Astrocyte (in vitro differentiated cells and primary cell): Measurements from ENCODE around the gene PLPP4. TPM values are rescaled to one million over a fixed set of nuclear protein-coding genes. Genes with fewer than 3 reads are reported as not detected.
A peak's percentile ranks its signal among the peaks of the same experiment; 100 is the strongest.

Experiments
- DNase-seq: peaks from one replicate; pipeline ENCODE4 v3.0.0-alpha.2; 2010; ENCODE audit warnings: low read depth
- FAIRE-seq: peaks from 2 replicates; lab custom pipeline; 2011; peaks lifted over from hg19 to GRCh38; lab: Jason Lieb, UNC
- H2AFZ ChIP-seq: 2 replicates; pipeline ENCODE4 v1.6.0; 2012; ENCODE audit warnings: low read depth, low read length, inconsistent platforms
- H3K27ac ChIP-seq: 2 replicates; pipeline ENCODE4 v1.5.1; 2011; ENCODE audit warnings: low read depth, low read length, inconsistent platforms
- H3K27me3 ChIP-seq: 2 replicates; pipeline ENCODE4 v1.6.0; 2011; ENCODE audit warnings: low read length, inconsistent platforms; ENCODE audit not compliant: insufficient read depth
- H3K36me3 ChIP-seq: 2 replicates; pipeline ENCODE4 v1.5.1; 2011; ENCODE audit warnings: low read length, inconsistent platforms; ENCODE audit not compliant: insufficient read depth
- H3K4me1 ChIP-seq: 2 replicates; pipeline ENCODE4 v1.5.1; 2011; ENCODE audit warnings: low read length, inconsistent platforms; ENCODE audit not compliant: insufficient read depth
- H3K4me2 ChIP-seq: 2 replicates; pipeline ENCODE4 v1.6.0; 2012; ENCODE audit warnings: low read length, inconsistent platforms
- H3K4me3 ChIP-seq: 2 replicates; pipeline ENCODE4 v1.5.1; 2011; ENCODE audit warnings: low read depth, mild to moderate bottlenecking, low read length, inconsistent platforms; ENCODE audit not compliant: insufficient read depth
- H3K79me2 ChIP-seq: 2 replicates; pipeline ENCODE4 v1.6.0; 2012; ENCODE audit warnings: mild to moderate bottlenecking, low read length, inconsistent platforms; ENCODE audit not compliant: insufficient read depth
- H3K9ac ChIP-seq: 2 replicates; pipeline ENCODE4 v1.6.0; 2012; ENCODE audit warnings: mild to moderate bottlenecking, low read length, inconsistent platforms
- H3K9me3 ChIP-seq: 2 replicates; pipeline ENCODE4 v1.5.1; 2012; ENCODE audit warnings: low read depth, mild to moderate bottlenecking, low read length, inconsistent platforms; ENCODE audit not compliant: insufficient read depth
- H4K20me1 ChIP-seq: 2 replicates; pipeline ENCODE4 v1.6.0; 2012; ENCODE audit warnings: low read length, inconsistent platforms; ENCODE audit not compliant: insufficient read depth
- H3K27ac Mint-ChIP-seq: one replicate; pipeline ENCODE4 v1.8.0; 2021; ENCODE audit warnings: mild to moderate bottlenecking, mixed read lengths; ENCODE audit not compliant: unreplicated experiment
- H3K27me3 Mint-ChIP-seq: one replicate; pipeline ENCODE4 v1.8.0; 2021; ENCODE audit warnings: low read depth, mixed read lengths; ENCODE audit not compliant: unreplicated experiment
- H3K36me3 Mint-ChIP-seq: one replicate; pipeline ENCODE4 v1.8.0; 2021; ENCODE audit warnings: low read depth, mixed read lengths; ENCODE audit not compliant: unreplicated experiment
- H3K4me1 Mint-ChIP-seq: one replicate; pipeline ENCODE4 v1.8.0; 2021; ENCODE audit warnings: low read depth, mixed read lengths; ENCODE audit not compliant: unreplicated experiment
- H3K4me3 Mint-ChIP-seq: one replicate; pipeline ENCODE4 v1.8.0; 2021; ENCODE audit warnings: mild to moderate bottlenecking, moderate library complexity, mixed read lengths; ENCODE audit not compliant: unreplicated experiment
- H3K9me3 Mint-ChIP-seq: one replicate; pipeline ENCODE4 v1.8.0; 2021; ENCODE audit warnings: mild to moderate bottlenecking, mixed read lengths; ENCODE audit not compliant: unreplicated experiment
- EZH2 ChIP-seq: IDR thresholded peaks from 2 replicates; pipeline ENCODE4 v1.6.1; 2012; ENCODE audit warnings: mild to moderate bottlenecking, low read length, inconsistent platforms; ENCODE audit not compliant: insufficient read depth
- total RNA-seq: library from RNA; stranded (reverse); gene quantifications from 2 replicates; pipeline ENCODE4 v1.2.1, GENCODE V29; 2021
- TF ChIP-seq, protein P1 (sequence below): IDR thresholded peaks from 2 replicates; pipeline ENCODE4 v1.5.1; 2011; ENCODE audit warnings: low read depth, mild to moderate bottlenecking, inconsistent platforms, low read length, moderate library complexity; ENCODE audit not compliant: insufficient read depth

Gene PLPP4
- total RNA-seq, 1 donor from 2014 or later: 44.1 TPM

DNA sequence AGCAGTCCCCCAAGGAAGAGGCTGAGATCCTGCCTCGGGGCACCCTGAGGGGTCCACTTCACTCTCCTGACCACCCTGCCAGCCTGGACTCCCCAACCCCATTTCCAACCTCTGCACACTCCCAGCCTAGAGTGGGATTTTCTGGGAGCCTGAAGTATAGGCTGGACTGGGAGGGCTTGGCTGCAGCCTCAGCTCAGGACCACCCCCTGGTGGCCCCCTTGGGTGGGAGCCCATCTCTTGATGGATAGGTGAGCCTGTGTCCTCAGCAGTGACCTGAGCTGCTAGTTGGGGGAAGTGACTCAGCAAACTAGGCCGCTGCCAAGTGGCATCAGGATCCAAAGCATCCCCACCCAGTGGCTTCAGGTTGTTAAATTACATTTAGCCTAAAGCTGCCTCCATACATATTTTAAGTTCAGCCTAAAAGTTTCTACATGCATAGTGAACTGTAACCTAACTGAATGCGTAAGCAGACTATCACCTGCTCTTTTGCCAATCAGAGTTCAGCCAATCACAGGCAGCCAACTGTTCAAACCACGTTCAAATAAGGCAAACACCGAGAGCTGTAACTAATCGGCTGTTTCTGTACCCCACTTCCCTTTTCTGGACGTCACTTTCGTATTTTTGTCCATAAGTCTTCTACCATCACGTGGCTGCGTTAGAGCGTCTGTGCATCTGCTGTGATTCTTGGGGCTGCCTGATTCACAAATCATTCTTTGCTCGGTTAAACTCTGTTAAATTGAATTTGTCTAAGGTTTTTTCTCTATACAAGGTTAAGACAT is 144.0 kb downstream of the PLPP4 start:
- FAIRE-seq: no peak
- no peaks in the 10 kb centered on the region for H3K9me3 Mint-ChIP-seq

DNA sequence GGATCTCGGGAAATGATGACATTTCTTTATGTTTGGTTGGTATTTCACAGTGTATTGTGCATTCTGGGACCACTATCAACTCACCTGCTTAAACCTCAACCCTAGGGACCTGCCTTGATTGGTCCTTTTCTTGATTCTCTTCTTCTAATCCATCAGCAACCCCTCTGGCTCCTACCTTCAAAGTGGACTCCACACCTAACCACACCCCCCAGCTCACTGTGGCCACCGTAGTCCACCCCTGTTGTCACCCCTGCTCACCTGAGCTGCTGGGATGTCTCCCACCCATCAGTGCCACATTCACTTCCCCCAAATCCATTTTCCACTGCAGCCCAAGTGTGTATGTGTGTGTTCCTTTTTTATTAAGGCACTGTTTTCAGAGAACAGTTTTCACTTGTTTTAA is 145.0 kb downstream of the PLPP4 start:
- no peak overlapping the region for H2AFZ ChIP-seq
- H3K4me1 ChIP-seq: peaks cover 3% of the 10 kb centered on the region
- no peaks in the 10 kb centered on the region for H4K20me1 ChIP-seq
- Mint-ChIP-seq H3K36me3 (peaks cover 6% of the 10 kb centered on the region), H3K4me1 (peaks cover 9% of the 10 kb centered on the region), H3K4me3 (no peak overlapping the region), H3K27ac (no peak overlapping the region), H3K27me3 (peaks cover 8% of the 10 kb centered on the region), H3K9me3 (peaks cover 2% of the 10 kb centered on the region)
- DNase-seq (no peak), FAIRE-seq (no peak)
- TF ChIP-seq, protein P1, sequence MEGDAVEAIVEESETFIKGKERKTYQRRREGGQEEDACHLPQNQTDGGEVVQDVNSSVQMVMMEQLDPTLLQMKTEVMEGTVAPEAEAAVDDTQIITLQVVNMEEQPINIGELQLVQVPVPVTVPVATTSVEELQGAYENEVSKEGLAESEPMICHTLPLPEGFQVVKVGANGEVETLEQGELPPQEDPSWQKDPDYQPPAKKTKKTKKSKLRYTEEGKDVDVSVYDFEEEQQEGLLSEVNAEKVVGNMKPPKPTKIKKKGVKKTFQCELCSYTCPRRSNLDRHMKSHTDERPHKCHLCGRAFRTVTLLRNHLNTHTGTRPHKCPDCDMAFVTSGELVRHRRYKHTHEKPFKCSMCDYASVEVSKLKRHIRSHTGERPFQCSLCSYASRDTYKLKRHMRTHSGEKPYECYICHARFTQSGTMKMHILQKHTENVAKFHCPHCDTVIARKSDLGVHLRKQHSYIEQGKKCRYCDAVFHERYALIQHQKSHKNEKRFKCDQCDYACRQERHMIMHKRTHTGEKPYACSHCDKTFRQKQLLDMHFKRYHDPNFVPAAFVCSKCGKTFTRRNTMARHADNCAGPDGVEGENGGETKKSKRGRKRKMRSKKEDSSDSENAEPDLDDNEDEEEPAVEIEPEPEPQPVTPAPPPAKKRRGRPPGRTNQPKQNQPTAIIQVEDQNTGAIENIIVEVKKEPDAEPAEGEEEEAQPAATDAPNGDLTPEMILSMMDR: no peak
- no peak for TF ChIP-seq EZH2
- H3K4me3 ChIP-seq: no peak overlapping the region
- no peaks in the 10 kb centered on the region for H3K27me3 ChIP-seq
- no peaks in the 10 kb centered on the region for H3K79me2 ChIP-seq
- H3K9ac ChIP-seq: no peak overlapping the region
- H3K9me3 ChIP-seq: no peaks in the 10 kb centered on the region
- no peak overlapping the region for H3K4me2 ChIP-seq
- no peaks in the 10 kb centered on the region for H3K36me3 ChIP-seq
- H3K27ac ChIP-seq: no peak overlapping the region

More for the DNA sequence above, 144.0 kb downstream of the PLPP4 start:
- Histone ChIP-seq H3K4me1 (no peaks in the 10 kb centered on the region), H3K27ac (no peak overlapping the region), H3K4me3 (no peak overlapping the region), H3K4me2 (no peak overlapping the region), H3K36me3 (no peaks in the 10 kb centered on the region), H3K9me3 (no peaks in the 10 kb centered on the region), H3K79me2 (no peaks in the 10 kb centered on the region), H2AFZ (no peak overlapping the region), H3K9ac (no peak overlapping the region), H3K27me3 (no peaks in the 10 kb centered on the region), H4K20me1 (no peaks in the 10 kb centered on the region)
- H3K27me3 Mint-ChIP-seq: peaks cover 8% of the 10 kb centered on the region
- H3K36me3 Mint-ChIP-seq: peaks cover 6% of the 10 kb centered on the region
- peaks cover 4% of the 10 kb centered on the region for H3K4me1 Mint-ChIP-seq
- no peak overlapping the region for H3K4me3 Mint-ChIP-seq
- no peak overlapping the region for H3K27ac Mint-ChIP-seq
- TF ChIP-seq, protein P1: peak; percentile 33
- no peak for TF ChIP-seq EZH2
- DNase-seq: peak; percentile 34

DNA sequence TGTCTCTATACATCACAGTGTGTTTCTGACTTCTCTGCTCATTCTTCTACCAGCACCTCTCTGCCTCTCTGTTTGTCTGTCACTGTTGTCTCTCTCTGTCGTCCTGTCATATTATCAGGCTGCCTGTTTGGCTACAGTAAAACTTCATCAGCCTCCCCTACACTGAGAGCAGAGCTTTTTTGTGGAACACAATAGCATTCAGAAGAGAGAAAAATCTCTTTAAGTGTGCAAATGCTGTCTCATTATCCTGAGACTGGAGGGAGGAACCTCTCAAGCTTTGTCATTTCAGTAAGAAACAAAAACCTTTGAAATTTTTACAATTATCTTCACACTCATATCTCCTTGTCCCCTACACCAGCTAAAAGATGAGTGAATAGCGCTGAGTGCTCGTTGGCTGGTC is 148.4 kb downstream of the PLPP4 start:
- H3K9me3 ChIP-seq: no peaks in the 10 kb centered on the region
- no peaks in the 10 kb centered on the region for H3K36me3 Mint-ChIP-seq
- H3K27me3 Mint-ChIP-seq: no peaks in the 10 kb centered on the region
- peaks cover 2% of the 10 kb centered on the region for H3K9me3 Mint-ChIP-seq
- no peak overlapping the region for H3K27ac ChIP-seq
- H3K27ac Mint-ChIP-seq: no peak overlapping the region
- H2AFZ ChIP-seq: no peak overlapping the region
- H3K4me1 Mint-ChIP-seq: peaks cover 16% of the 10 kb centered on the region
- TF ChIP-seq, protein P1: no peak
- no peak for TF ChIP-seq EZH2
- no peaks in the 10 kb centered on the region for H3K79me2 ChIP-seq
- no peaks in the 10 kb centered on the region for H3K36me3 ChIP-seq
- no peak overlapping the region for H3K4me2 ChIP-seq
- FAIRE-seq (no peak), DNase-seq (no peak)
- peaks cover 15% of the 10 kb centered on the region for H3K4me1 ChIP-seq
- no peaks in the 10 kb centered on the region for H4K20me1 ChIP-seq
- no peaks in the 10 kb centered on the region for H3K27me3 ChIP-seq
- no peak overlapping the region for H3K4me3 Mint-ChIP-seq
- no peak overlapping the region for H3K4me3 ChIP-seq
- no peak overlapping the region for H3K9ac ChIP-seq
